HG02840 (cell line): ENCODE measurements around the gene F8.
"Not testable (repeated sequence)": the region's sequence is repeated elsewhere in the genome, so short reads cannot be mapped to it uniquely, and the experiment has no call there.

Source experiments
- ATAC-seq: cut with Tn5 transposase; IDR thresholded peaks from one replicate; pipeline ENCODE4 v1.9.1; 2021; ENCODE audit warnings: mild to moderate bottlenecking, moderate library complexity, moderate number of reproducible peaks; ENCODE audit not compliant: unreplicated experiment, low FRiP score

Gene F8

DNA sequence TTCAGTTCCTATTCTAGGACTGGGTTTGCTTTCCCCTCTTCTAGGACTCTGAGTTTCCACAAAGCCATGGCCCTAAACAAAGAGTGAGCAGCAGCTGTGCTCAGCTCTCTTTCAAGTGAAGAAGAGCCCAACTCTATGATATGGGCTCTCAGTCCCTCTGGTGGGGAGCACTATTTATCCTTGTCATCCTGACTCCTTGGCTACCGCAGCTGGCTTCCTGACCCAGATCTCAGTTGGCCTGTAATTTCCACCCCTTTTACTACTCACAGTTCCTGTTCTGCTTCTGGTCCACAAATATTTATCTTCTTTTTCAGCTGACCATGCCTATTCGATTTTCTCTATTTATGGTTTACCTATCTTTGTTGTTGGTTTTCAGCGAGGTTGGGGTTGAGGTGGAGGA, 33.8 kb downstream of the F8 start:
- ATAC-seq: no peak

- ATAC-seq: no peak
Observed at GRCh38 chrX:154987940-154988339, 34.6 kb downstream of the F8 start.

DNA sequence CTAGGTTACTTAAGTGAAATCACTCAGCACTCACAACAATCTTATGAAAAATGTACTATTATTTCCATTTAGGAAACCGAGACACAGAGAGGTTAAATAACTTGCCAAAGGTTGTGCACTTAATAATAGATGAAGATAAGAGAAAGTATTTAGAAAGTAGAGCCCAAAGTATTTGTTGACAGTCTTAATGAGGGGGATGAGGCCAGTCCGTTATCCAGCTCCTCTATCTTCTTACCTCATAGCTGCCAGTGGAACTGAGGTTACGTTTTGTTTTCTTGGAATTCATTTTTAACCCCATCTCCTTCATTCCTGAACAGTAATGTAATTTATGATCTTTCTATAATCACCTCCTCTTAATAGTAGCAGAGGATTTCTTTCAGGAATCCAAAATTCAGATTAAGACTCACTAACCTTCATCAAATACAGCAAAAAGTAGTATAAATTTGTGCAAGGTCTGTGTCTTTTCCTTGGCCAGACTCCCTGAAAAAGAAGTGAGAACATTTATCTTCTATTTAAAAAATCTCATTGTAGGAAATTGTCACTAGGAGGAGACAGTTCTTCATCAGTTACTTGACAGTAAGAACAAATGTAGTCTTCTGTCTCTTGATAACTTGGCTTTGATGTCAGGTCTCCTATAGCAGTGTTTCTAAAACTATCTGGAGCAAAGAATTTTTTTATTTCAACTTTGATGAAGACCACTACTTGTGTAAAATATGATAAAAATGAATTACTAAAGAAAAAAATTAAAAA, 35.5 kb downstream of the F8 start:
- ATAC-seq: no peak

DNA sequence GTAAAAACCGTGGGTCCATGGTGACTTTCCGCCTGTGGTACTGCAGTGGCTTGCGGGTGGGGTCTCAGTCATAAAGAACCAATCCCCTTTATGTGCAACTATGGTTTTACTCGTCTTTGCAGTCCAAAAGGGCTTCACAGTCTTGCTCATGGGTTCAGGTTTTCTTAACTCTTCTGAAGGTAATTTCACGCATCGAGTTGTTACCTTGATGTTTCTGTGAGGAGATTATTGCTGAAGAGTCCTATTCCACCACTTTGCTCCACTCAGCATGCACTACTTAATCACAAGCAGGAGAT, 41.5 kb downstream of the F8 start:
- peak; percentile 29 for ATAC-seq

- ATAC-seq: peak; percentile 99
Observed at GRCh38 chrX:154980330-154981115, 42.0 kb downstream of the F8 start.

GRCh38 chrX:154979629-154980028, 42.9 kb downstream of the F8 start:
- ATAC-seq: no peak

DNA sequence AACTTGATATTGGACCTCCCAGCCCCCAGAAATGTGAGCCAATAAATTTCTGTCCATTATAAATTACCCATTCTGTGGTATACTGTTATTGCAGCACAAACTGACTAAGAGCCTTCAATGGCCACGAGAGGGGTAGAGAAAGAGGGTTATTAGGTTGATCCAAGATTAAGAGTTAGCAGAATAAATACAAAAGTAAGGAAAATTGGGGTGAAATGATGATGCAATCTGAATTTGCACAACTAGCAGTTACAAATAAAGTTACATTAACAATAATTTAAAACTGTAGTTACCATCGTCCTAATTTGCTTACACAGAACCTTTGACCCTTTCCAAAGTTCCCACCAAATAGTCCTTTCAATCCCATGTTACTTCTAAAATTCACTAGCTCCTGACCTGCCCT, 54.2 kb downstream of the F8 start:
- no peak for ATAC-seq

DNA sequence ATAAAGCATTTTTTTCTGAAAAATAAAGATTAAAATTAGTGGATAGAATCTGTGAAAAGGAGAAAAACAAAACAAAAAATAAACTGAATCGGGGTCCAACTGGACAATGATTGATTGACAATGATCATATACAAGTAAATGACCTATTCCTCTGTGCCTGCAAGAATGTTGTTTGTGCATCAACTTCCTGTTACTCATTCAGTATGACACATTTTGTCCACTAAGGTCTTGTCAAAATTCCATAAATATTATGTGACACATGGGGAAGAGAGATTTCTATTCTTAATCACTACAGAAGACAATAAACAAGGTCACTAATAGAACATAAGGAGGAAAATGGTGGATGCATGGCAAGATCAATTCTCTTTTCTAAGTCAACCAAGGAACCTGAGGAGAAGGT, 54.9 kb downstream of the F8 start:
- ATAC-seq: no peak

DNA sequence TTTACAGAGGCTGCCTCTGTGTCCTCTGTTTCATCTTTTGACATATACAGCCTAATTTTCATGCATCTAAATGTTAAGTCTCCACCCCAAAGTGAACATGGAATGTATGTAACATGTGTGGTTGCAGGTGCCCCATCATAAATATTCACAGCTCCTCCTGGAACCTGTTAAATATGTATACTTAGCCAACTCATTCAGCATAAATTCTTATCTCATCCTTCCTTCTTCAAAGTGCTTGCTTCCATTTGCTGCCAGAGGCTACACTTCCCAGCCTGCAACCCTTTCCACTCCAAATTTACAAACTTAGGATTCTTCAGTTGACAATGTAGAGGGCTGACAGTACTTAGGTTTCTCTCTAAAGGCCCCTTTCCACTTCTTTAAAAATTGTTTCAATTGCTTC, 60.6 kb downstream of the F8 start:
- no peak for ATAC-seq

- ATAC-seq: not testable (repeated sequence)
Observed at GRCh38 chrX:154955799-154956198, 66.7 kb downstream of the F8 start.

GRCh38 chrX:154939265-154939664, 83.3 kb downstream of the F8 start:
- not testable (repeated sequence) for ATAC-seq

DNA sequence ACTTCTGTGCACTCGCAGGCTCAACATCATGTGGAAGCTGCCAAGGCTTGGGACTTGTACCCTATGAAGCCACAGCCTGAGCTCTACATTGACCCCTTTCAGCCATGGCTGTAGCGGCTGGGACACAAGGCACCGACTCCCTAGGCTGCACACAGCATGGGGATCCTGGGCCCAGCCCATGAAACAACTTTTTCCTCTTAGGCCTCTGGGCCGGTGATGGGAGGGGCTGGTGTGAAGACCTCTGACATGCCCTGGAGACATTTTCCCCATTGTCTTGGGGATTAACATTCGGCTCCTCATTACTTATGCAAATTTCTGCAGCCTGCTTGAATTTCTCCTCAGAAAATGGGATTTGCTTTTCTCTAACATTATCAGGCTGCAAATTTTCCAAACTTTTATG, 97.8 kb downstream of the F8 start:
- not testable (repeated sequence) for ATAC-seq

- ATAC-seq: no peak
Observed at GRCh38 chrX:154918060-154918483, 104.5 kb downstream of the F8 start.

- no peak for ATAC-seq
Observed at GRCh38 chrX:154914052-154914451, 108.5 kb downstream of the F8 start.

DNA sequence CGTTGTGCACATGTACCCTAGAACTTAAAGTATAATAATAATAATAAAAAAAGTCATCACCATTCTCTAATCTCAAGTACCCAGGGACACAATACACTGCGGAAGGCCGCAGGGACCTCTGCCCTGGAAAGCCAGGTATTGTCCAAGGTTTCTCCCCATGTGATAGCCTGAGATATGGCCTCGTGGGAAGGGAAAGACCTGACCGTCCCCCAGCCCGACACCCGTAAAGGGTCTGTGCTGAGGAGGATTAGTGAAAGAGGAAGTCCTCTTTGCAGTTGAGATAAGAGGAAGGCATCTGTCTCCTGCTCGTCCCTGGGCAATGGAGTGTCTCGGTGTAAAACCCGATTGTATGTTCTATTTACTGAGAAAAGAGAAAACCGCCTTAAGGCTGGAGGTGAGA, 112.0 kb downstream of the F8 start:
- ATAC-seq: not testable (repeated sequence)

- ATAC-seq: not testable (repeated sequence)
Observed at GRCh38 chrX:154910048-154910447, 112.5 kb downstream of the F8 start.

DNA sequence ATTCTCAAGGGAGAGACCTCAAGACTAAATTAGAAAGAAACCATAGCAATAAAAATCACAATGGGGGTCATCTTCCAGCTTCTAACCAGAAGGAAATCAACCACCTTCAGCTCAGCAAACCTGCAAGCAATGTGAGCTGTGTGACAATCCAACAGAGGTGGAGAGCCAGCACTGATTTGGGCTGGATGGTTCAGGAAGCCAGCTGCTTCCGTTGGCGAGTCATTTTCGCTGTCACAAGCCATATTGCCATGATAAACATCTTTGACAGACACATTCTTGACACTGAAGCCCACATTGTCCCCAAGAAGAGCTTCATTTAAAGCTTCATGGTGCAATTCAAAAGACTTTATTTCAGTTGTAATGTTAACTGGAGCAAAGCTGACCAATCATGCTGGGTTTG, 113.7 kb downstream of the F8 start:
- ATAC-seq: no peak

- no peak for ATAC-seq
Observed at GRCh38 chrX:154902408-154902807, 120.1 kb downstream of the F8 start.

- ATAC-seq: no peak
Observed at GRCh38 chrX:154900323-154900722, 122.2 kb downstream of the F8 start.

GRCh38 chrX:154892296-154892695, 130.2 kb downstream of the F8 start:
- ATAC-seq: no peak

- no peak for ATAC-seq
Observed at GRCh38 chrX:154890990-154891639, 131.4 kb downstream of the F8 start.
